Ascending aorta (tissue), 2 donors: ENCODE measurements around the gene PLTP. TPM values are rescaled to one million over a fixed set of nuclear protein-coding genes. Genes with fewer than 3 reads are reported as not detected.

ENCODE experiments used
- DNase-seq, 2 donors: peaks; one replicate each; pipeline ENCODE4 v3.0.0-alpha.2; 2019; ENCODE audit warnings: low spot score in 2 of 2
- H3K27ac ChIP-seq, 2 donors: fragments of 200-600 bp; sonication (generic); one replicate each; pipeline ENCODE4 v1.5.1; 2016 to 2017; ENCODE audit warnings: mild to moderate bottlenecking in 1 of 2
- H3K27me3 ChIP-seq: fragments of 200-600 bp; sonication (generic); one replicate; pipeline ENCODE4 v1.5.1; 2017
- H3K36me3 ChIP-seq, 2 donors: fragments of 200-600 bp; sonication (generic); one replicate each; pipeline ENCODE4 v1.5.1; 2016
- H3K4me1 ChIP-seq, 2 donors: fragments of 200-600 bp; sonication (generic); one replicate each; pipeline ENCODE4 v1.5.1; 2016 to 2017; ENCODE audit warnings: mild to moderate bottlenecking in 1 of 2
- H3K4me3 ChIP-seq, 2 donors: fragments of 200-600 bp; sonication (generic); one replicate each; pipeline ENCODE4 v1.5.1; 2016 to 2017; ENCODE audit warnings: mild to moderate bottlenecking in 1 of 2
- H3K9me3 ChIP-seq, 2 donors: fragments of 200-600 bp; sonication (generic); one replicate each; pipeline ENCODE4 v1.5.1; 2016
- CTCF ChIP-seq, 3 experiments: fragments of 200-600 bp in 2 of 3; fragments of 450-650 bp in 1 of 3; sonication (generic) in 2 of 3; IDR thresholded peaks; one replicate each; pipeline ENCODE4 v1.5.1; 2016 to 2019; ENCODE audit warnings: antibody characterized with exemption in 3 of 3, mild to moderate bottlenecking in 1 of 3, moderate library complexity in 1 of 3
- intact Hi-C: fragments of 100-400 bp; cut with DNase I; formaldehyde crosslinking; loops from one replicate; pipeline ENCODE4 v1.15.1; 2023
- total RNA-seq: library from RNA; depleted of rRNA; stranded (reverse); fragments of >200 nt; gene quantifications from one replicate; pipeline ENCODE4 v1.1.0, GENCODE V29; 2016

The PLTP gene
- total RNA-seq, 1 donor from 2014 or later = 909 TPM

DNA sequence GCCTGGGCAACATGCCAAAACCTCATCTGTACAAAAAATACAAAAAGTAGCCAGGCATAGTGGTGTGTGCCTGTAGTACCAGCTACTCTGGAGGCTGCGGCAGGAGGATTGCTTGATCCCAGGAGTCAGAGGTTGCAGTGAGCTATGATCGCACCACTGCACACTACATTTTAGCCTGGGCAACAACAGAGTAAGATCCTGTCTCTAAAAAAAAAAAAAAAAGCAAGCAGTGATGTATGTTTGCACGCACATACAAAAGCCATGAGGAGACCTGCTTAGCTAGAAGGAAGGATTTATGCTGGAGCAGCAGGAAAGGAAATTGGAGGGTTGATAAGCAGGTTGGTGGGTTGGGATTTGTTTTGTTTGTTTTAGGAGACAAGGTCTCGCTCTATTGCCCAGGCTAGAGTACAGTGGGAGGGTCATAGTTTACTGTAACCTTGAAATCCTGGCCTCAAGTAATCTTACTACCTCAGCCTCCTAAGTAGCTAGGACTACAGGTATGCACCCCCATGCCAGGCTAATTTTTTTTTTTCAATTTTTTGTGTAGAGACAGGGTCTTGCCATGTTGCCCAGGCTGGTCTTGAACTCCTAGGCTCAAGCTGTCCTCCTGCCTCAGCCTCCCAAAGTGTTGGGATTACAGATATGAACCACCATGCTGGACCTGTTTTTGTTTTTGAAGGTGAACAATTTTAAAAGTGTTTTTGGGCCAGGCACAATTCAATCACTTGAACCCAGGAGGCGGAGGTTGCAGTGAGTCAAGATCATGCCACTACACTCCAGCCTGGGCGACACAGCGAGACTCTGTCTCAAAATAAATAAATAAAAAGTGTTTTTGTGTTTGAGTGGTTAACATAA is 50.5 kb downstream of the PLTP start:
- no peak for DNase-seq
- H3K36me3 ChIP-seq = no peaks in the 10 kb centered on the region
- no peak overlapping the region for H3K4me3 ChIP-seq
- peaks cover 0 to 10% of the 10 kb centered on the region in 2 donors for H3K4me1 ChIP-seq
- H3K27ac ChIP-seq = no peak overlapping the region
- intact Hi-C loops = no loop called here
- no peaks in the 10 kb centered on the region for H3K9me3 ChIP-seq
- no peaks in the 10 kb centered on the region for H3K27me3 ChIP-seq
- no peak for TF ChIP-seq CTCF (IDR thresholded peaks at IDR 0.05)

- Histone ChIP-seq H3K9me3 (no peaks in the 10 kb centered on the region), H3K4me3 (no peak overlapping the region), H3K27me3 (no peaks in the 10 kb centered on the region), H3K36me3 (no peaks in the 10 kb centered on the region), H3K4me1 (peaks cover 3 to 17% of the 10 kb centered on the region in 2 donors), H3K27ac (no peak overlapping the region)
- no peak for TF ChIP-seq CTCF (IDR thresholded peaks at IDR 0.05)
- no peak for DNase-seq
- intact Hi-C loops = no loop called here
Measured at GRCh38 chr20:45860560-45861220, 51.3 kb downstream of the PLTP start.

GRCh38 chr20:45859916-45860315 is 52.0 kb downstream of the PLTP start:
- TF ChIP-seq CTCF (IDR thresholded peaks at IDR 0.05) = no peak
- Histone ChIP-seq H3K9me3 (no peaks in the 10 kb centered on the region), H3K4me1 (peaks cover 3 to 25% of the 10 kb centered on the region in 2 donors), H3K27ac (no peak overlapping the region), H3K4me3 (no peak overlapping the region), H3K36me3 (peaks cover 0 to under 1% of the 10 kb centered on the region in 2 donors), H3K27me3 (no peaks in the 10 kb centered on the region)
- DNase-seq = no peak
- intact Hi-C loops = no loop called here

GRCh38 chr20:45857882-45858216 is 54.1 kb downstream of the PLTP start:
- intact Hi-C loops = loop anchor here (1.0 to 2.0 kb wide), 7 partner anchors 23 to 114 kb away; partner anchors contain the start of genes CTSA, NEURL2, PCIF1 and UBE2C
- peak overlapping the region; percentile 42 to 66 for H3K27ac ChIP-seq
- no peak for TF ChIP-seq CTCF (IDR thresholded peaks at IDR 0.05)
- peak overlapping the region; percentile 95 to 96 for H3K4me3 ChIP-seq
- peaks cover 3 to 29% of the 10 kb centered on the region in 2 donors for H3K4me1 ChIP-seq
- no peak for DNase-seq
- peaks cover 0 to 11% of the 10 kb centered on the region in 2 donors for H3K36me3 ChIP-seq
- H3K9me3 ChIP-seq = no peaks in the 10 kb centered on the region
- H3K27me3 ChIP-seq = no peaks in the 10 kb centered on the region

DNA sequence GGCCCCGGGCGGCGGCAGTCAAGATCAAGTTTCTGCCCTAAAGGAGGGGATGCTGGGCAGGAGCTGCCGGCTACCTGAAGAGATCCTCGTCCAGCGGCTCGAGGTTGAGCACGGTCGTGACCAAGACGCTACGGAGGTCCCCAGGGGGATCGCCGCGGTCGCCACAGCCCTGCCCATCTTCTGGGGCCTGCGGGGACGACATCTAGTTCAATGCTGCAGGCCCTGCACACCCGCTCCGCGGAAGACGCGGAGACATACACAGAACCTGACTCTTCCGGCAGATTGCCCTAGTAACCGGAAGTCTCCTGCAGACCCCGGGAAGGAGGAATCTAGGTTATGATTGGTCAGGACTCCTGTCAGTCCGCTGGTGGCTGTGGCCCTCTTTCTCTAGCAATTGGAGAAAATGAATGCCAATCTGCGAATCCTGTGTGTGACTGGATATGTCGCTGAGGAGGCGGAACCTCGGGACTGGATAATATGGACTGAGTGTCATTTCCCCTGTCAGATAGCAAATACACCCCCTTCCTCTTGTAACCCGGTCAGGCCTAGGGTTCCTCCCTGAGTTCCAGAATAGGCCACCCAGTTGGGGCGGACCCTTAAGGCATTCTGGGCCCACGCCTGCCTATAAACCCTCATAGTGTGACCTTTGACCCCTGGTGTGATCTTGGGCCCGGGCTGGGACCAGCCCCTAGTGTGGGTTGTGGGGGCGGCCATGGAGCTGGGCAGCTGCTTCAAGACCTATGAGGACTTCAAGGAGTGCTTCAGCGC is 54.7 kb downstream of the PLTP start, which contains the start of the genes ACOT8 and ZSWIM3:
Gene ACOT8, minus strand, starts transcription at position 279 of the 768 bp plus-strand sequence. Its CDS starts 77 bp downstream, at position 202.
Gene ZSWIM3, plus strand, starts transcription at position 501 of the 768 bp plus-strand sequence. Its CDS starts 212 bp downstream, at position 713.
- peaks cover 4 to 12% of the 10 kb centered on the region in 2 donors for H3K36me3 ChIP-seq
- H3K27me3 ChIP-seq = no peaks in the 10 kb centered on the region
- intact Hi-C loops = loop anchor here (1.0 to 2.0 kb wide), 7 partner anchors 22 to 115 kb away; partner anchors contain the start of genes CTSA, NEURL2, PCIF1 and UBE2C
- no peaks in the 10 kb centered on the region for H3K9me3 ChIP-seq
- peak within 1 kb of the TSS; percentile 62 to 75 for H3K27ac ChIP-seq
- DNase-seq = peak; percentile 96 to 99
- no peak for TF ChIP-seq CTCF (IDR thresholded peaks at IDR 0.05)
- H3K4me1 ChIP-seq = peaks cover 3 to 29% of the 10 kb centered on the region in 2 donors
- H3K4me3 ChIP-seq = peak within 1 kb of the TSS; percentile 95 to 96
